Subcutaneous abdominal adipose tissue (tissue), 5 donors: Measurements from ENCODE around the gene PRICKLE3.
A peak's percentile ranks its signal among the peaks of the same experiment; 100 is the strongest.
"Not testable (repeated sequence)": the region's sequence is repeated elsewhere in the genome, so short reads cannot be mapped to it uniquely, and the experiment has no call there.

ENCODE experiments used
- H3K27ac ChIP-seq: one replicate; pipeline ENCODE4 v1.7.0; 2013; ENCODE audit warnings: low read depth, mild to moderate bottlenecking, inconsistent platforms, low read length, moderate library complexity
- H3K27me3 ChIP-seq, 5 donors: one replicate each; pipeline ENCODE4 v1.7.0; 2013; ENCODE audit warnings: low read length in 5 of 5, inconsistent platforms in 1 of 5; ENCODE audit not compliant: control insufficient read depth in 5 of 5, insufficient read depth in 4 of 5
- H3K36me3 ChIP-seq, 5 donors: one replicate each; pipeline ENCODE4 v1.7.0; 2013; ENCODE audit warnings: low read length in 5 of 5; ENCODE audit not compliant: control insufficient read depth in 5 of 5, insufficient read depth in 5 of 5
- H3K4me1 ChIP-seq, 5 donors: one replicate each; pipeline ENCODE4 v1.7.0; 2013; ENCODE audit warnings: low read length in 5 of 5, mild to moderate bottlenecking in 3 of 5, moderate library complexity in 1 of 5; ENCODE audit not compliant: control insufficient read depth in 5 of 5, insufficient read depth in 5 of 5
- H3K4me3 ChIP-seq, 5 donors: one replicate each; pipeline ENCODE4 v1.7.0; 2013; ENCODE audit warnings: low read length in 5 of 5, low read depth in 1 of 5
- H3K9ac ChIP-seq, 5 donors: one replicate each; pipeline ENCODE4 v1.7.0; 2013; ENCODE audit warnings: low read length in 5 of 5, mild to moderate bottlenecking in 4 of 5, moderate library complexity in 3 of 5
- H3K9me3 ChIP-seq, 5 donors: one replicate each; pipeline ENCODE4 v1.7.0; 2013; ENCODE audit warnings: low read length in 5 of 5; ENCODE audit not compliant: control insufficient read depth in 5 of 5
- donor health status: healthy.
- donor health status: healthy.
- donor health status: healthy.
- donor health status: healthy.
- donor health status: healthy.

Gene PRICKLE3

DNA sequence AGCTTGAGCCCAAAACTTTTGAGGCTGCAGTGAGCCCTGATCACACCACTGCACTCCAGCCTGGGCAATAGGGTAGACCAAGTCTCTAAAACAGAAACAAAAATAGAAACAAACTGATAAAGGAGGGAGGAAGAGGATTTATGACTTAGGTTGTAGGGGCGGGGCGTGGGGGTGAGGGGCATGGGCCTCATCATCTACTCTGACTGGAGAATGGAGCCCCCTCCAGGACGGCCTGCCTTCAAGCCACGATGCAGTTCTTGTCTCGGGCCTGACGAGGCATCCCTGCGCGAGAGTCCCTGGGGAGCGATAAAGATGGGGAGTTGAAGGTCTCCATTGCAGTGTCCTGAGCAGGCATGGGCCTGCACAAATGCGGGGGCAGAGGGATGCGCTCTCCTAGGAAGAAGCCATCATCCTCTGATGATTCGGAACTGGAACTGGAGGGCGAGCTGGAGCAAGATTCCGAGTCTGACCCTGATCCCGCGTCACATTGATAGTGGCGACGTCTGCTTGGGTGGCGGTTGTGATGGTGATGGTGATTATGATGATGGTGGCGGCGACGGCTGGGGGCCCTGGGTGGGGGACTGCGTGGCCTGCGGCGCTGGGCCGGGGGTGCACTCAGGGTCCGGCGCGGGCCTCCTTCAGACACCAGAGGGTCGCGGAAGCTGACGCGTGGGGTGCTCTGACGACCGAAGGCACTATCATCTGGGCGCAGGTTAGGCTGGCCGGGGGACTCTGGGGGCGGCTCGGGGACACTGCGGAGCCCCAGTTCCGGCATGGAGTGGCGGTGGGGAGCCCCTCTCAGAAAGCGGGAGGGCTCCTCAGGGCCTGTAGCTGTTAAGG lies 10.5 kb downstream of the PRICKLE3 start:
- no peak overlapping the region for H3K27ac ChIP-seq
- H3K9ac ChIP-seq = no peak overlapping the region
- peaks cover 0 to 40% (median 31%) of the 10 kb centered on the region in 5 donors for H3K36me3 ChIP-seq
- H3K4me1 ChIP-seq = peaks cover 0 to 19% (median 11%) of the 10 kb centered on the region in 5 donors
- peaks cover 0 to 4% (median 2%) of the 10 kb centered on the region in 5 donors for H3K27me3 ChIP-seq
- peaks cover 0 to 2% (median 0%) of the 10 kb centered on the region in 5 donors for H3K9me3 ChIP-seq
- H3K4me3 ChIP-seq = no peak overlapping the region

- H3K4me1 ChIP-seq = peaks cover 0 to 19% (median 11%) of the 10 kb centered on the region in 5 donors
- no peak overlapping the region for H3K27ac ChIP-seq
- peaks cover 0 to 2% (median 0%) of the 10 kb centered on the region in 5 donors for H3K9me3 ChIP-seq
- H3K4me3 ChIP-seq = no peak overlapping the region
- peaks cover 0 to 36% (median 25%) of the 10 kb centered on the region in 5 donors for H3K36me3 ChIP-seq
- no peak overlapping the region for H3K9ac ChIP-seq
- H3K27me3 ChIP-seq = peaks cover 0 to 4% (median 2%) of the 10 kb centered on the region in 5 donors
These were observed 11.4 kb downstream of the PRICKLE3 start for GRCh38 chrX:49174723-49175122.

GRCh38 chrX:49173544-49173943 lies 12.6 kb downstream of the PRICKLE3 start:
- Histone ChIP-seq H3K36me3 (peaks cover 0 to 24% (median 13%) of the 10 kb centered on the region in 5 donors), H3K27ac (peak overlapping the region; percentile 77), H3K4me1 (peaks cover 0 to 19% (median 11%) of the 10 kb centered on the region in 5 donors)
- H3K9me3 ChIP-seq, H3K4me3 ChIP-seq, H3K27me3 ChIP-seq, H3K9ac ChIP-seq: not testable (repeated sequence)

DNA sequence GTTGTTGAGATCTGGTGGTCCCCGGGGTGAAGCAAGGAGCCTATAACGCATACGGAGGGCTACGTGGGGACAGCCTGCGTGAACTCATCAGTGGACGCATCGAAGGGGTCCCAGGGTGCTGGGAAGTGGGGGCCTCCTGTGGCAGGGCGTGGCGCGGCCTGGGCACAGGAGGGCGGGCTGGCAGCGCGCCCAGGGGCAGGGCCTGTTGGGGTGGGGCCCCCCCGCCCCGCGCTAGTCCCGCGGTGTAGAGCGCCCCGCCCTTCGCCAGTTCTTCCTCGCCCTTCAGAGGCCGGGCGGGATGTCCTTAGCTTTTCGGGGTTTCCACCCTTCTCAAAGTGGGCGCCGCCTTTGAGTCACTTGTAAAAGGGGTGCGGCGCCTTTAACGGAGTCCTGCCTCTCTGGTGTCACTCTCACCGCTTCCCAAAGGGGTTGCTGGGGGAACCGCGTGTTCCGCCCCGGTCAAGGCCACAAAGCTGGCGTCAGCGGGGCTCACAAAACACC lies 13.8 kb downstream of the PRICKLE3 start:
- Histone ChIP-seq H3K36me3 (peaks cover 0 to 14% (median 4%) of the 10 kb centered on the region in 5 donors), H3K9ac (peak overlapping the region in 4 of 5 donors; percentile 66 to 71 (median 69)), H3K4me3 (peak overlapping the region; percentile 38 to 74 (median 66)), H3K27me3 (peaks cover 0 to 2% (median 0%) of the 10 kb centered on the region in 5 donors), H3K27ac (peak overlapping the region; percentile 77), H3K9me3 (peaks cover 0 to 2% (median 0%) of the 10 kb centered on the region in 5 donors), H3K4me1 (peaks cover 0 to 24% (median 14%) of the 10 kb centered on the region in 5 donors)

- H3K36me3 ChIP-seq = peaks cover 0 to 14% (median 4%) of the 10 kb centered on the region in 5 donors
- H3K9me3 ChIP-seq = peaks cover 0 to 2% (median 0%) of the 10 kb centered on the region in 5 donors
- peak within 1 kb of the TSS; percentile 59 to 71 (median 68) for H3K9ac ChIP-seq
- H3K27ac ChIP-seq = peak within 1 kb of the TSS; percentile 77
- peak within 1 kb of the TSS; percentile 38 to 74 (median 66) for H3K4me3 ChIP-seq
- peaks cover 0 to 2% (median 0%) of the 10 kb centered on the region in 5 donors for H3K27me3 ChIP-seq
- H3K4me1 ChIP-seq = peaks cover 0 to 29% (median 20%) of the 10 kb centered on the region in 5 donors
These were observed 14.4 kb downstream of the PRICKLE3 start, which contains the start of gene PLP2 for GRCh38 chrX:49171752-49172279. TSS of gene PLP2 (plus strand) at chrX:49171898. CDS start at chrX:49172001, 103 bp downstream.

- H3K9me3 ChIP-seq = no peaks in the 10 kb centered on the region
- H3K27me3 ChIP-seq = peaks cover 0 to 5% (median 0%) of the 10 kb centered on the region in 5 donors
- H3K36me3 ChIP-seq = no peaks in the 10 kb centered on the region
- H3K4me1 ChIP-seq = peaks cover 0 to 44% (median 24%) of the 10 kb centered on the region in 5 donors
- H3K4me3 ChIP-seq = peak overlapping the region; percentile 38 to 53 (median 48)
- H3K27ac ChIP-seq = peak overlapping the region; percentile 66
- H3K9ac ChIP-seq = peak overlapping the region in 2 of 5 donors; percentile 1 to 23
These were observed 18.4 kb downstream of the PRICKLE3 start for GRCh38 chrX:49167740-49168108.

DNA sequence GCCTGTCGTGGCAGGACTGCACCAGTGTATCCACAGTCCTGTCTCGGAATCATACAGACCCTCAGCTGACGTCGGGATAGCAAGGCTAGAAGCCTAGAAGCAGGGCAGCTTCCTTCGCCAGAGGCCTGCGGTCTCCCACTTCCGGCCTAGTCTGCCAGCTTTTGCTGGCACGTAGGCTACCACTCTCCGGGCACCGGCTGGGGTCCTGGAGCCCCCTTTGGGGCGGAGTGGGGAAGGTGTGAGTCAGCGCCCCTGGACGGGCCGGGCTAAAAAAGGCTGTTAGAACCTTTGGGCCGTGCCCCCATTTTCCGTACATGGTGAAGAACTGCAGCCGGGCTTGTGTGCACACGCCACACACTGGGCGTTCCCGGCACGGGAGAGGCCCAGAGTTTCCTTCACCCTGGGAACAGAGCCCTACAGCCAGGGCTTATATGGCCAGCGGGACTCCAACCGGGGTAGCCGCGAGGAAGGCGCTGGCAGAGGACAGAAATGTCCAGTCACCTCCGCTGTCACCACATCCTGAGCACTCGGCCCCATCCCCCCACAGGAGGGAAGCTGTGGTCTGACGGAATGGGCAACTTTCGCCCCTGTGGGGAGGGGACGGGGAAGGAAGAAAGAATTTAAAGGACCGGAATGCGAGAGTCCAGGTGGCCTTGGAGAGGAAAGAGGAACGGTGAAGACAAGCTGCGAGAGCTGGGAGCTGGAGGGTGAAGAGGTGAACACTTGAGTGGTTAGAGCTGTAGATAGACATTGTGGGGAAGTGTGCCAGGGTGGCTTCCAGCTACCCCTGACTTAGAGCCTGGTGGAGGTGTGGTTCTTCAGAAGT lies 19.0 kb downstream of the PRICKLE3 start:
- H3K27me3 ChIP-seq = peaks cover 0 to 5% (median 0%) of the 10 kb centered on the region in 5 donors
- H3K36me3 ChIP-seq = no peaks in the 10 kb centered on the region
- peak overlapping the region; percentile 38 to 60 (median 50) for H3K4me3 ChIP-seq
- H3K4me1 ChIP-seq = peaks cover 0 to 39% (median 23%) of the 10 kb centered on the region in 5 donors
- H3K27ac ChIP-seq = peak overlapping the region; percentile 66
- no peaks in the 10 kb centered on the region for H3K9me3 ChIP-seq
- H3K9ac ChIP-seq = peak overlapping the region in 4 of 5 donors; percentile 13 to 43 (median 30)

DNA sequence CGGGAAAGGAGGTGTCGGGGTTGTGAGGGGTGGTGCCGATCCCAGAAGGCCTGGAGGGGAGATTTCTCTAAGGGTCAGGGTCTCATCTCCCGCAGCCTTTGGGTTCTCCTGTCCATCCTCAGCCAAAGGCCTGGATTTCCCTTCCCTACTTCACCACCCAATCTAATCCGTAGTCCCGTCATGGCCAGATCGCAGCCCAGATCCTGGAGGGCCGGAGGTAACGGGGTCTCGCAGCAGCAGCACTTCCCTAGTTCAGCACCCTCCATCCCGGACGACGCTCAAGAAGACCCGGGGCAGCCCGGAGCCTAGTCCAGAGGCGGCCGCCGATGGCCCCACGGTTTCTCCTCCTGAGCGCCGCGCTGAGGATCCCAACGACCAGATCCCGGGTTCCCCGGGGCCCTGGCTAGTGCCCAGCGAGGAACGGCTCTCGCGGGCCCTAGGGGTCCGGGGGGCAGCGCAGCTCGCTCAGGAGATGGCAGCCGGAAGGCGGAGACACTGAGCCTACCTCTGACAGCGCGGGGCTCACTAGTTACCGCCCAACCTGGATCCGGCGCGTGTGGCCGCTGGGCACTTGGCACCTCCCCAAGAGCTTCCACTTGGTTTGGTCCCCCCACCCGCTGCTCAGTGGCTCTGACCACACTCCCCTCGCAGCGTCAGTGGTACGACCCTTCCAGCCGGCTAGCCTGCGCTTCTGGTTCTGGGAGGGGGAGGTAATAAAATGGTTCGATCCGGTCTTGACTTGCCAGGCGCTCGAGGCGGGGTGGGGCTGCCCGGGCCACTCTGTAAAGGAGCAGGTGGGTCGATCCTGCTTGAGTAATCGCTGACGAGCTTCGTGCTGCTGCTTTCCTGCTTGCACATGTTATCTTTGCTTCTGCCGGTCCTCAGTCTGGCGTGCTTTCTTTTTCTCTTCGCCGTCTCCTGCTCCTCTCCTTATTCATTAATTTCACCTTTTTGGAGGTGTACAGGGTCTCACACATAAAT lies 20.0 kb downstream of the PRICKLE3 start:
- peak overlapping the region in 4 of 5 donors; percentile 13 to 41 (median 32) for H3K9ac ChIP-seq
- H3K27me3 ChIP-seq = peaks cover 0 to 5% (median 0%) of the 10 kb centered on the region in 5 donors
- peak overlapping the region; percentile 66 for H3K27ac ChIP-seq
- peaks cover 0 to 32% (median 20%) of the 10 kb centered on the region in 5 donors for H3K4me1 ChIP-seq
- peak overlapping the region; percentile 38 to 60 (median 50) for H3K4me3 ChIP-seq
- H3K9me3 ChIP-seq = no peaks in the 10 kb centered on the region
- no peaks in the 10 kb centered on the region for H3K36me3 ChIP-seq
